H1 (cell line): ENCODE data around the gene PPM1F. TPM values are rescaled to one million over a fixed set of nuclear protein-coding genes. Genes with fewer than 3 reads are reported as not detected.

Experiments
- ATF2 ChIP-seq: IDR thresholded peaks from 2 replicates; pipeline ENCODE4 v1.6.1; 2012; ENCODE audit warnings: low read length, inconsistent platforms
- CBX5 ChIP-seq: fragments of 300-800, 300-1000 bp; sonication (generic); IDR thresholded peaks from 2 replicates; pipeline ENCODE4 v1.7.1; 2016; ENCODE audit warnings: antibody characterized with exemption, low read length, low read depth
- CBX8 ChIP-seq: fragments of 300-800, 300-1000 bp; sonication (generic); IDR thresholded peaks from 2 replicates; pipeline ENCODE4 v1.7.1; 2016; ENCODE audit warnings: low read depth, low read length, borderline replicate concordance
- CHD7 ChIP-seq: fragments of 300-600 bp; sonication (generic); IDR thresholded peaks from 2 replicates; pipeline ENCODE4 v1.7.1; 2012; ENCODE audit warnings: low read length, moderate library complexity, mild to moderate bottlenecking, inconsistent platforms; ENCODE audit not compliant: insufficient replicate concordance
- RFX5 ChIP-seq: IDR thresholded peaks from 2 replicates; pipeline ENCODE4 v1.6.1; 2011; ENCODE audit warnings: low read depth, low read length, improper control_type of control experiment, borderline replicate concordance
- SP1 ChIP-seq: IDR thresholded peaks from 2 replicates; pipeline ENCODE4 v1.6.1; 2011; ENCODE audit warnings: low read depth, low read length
- SP4 ChIP-seq: IDR thresholded peaks from 2 replicates; pipeline ENCODE4 v1.6.1; 2012; ENCODE audit warnings: low read length, inconsistent platforms
- polyA plus RNA-seq, 7 experiments: library from polyadenylated mRNA; depleted of rRNA in 3 of 7; stranded (reverse) in 5 of 7; unstranded in 2 of 7; fragments of >200 nt in 5 of 7; fragments of 200-250 nt in 2 of 7; gene quantifications; 1 replicate in 5 of 7; 2 replicates in 1 of 7; 4 replicates in 1 of 7; pipeline versions ENCODE4 v1.2.1 to v1.2.3, GENCODE V29; 2011 to 2013; ENCODE audit warnings: missing spikeins in 2 of 7, mixed read lengths in 2 of 7
- total RNA-seq: library from RNA; stranded (reverse); fragmentation: NEBNext Ultra II Directional; extraction: Animal tissue kit (Norgen Biotek cat#: 25700); gene quantifications from 2 replicates; pipeline ENCODE4 v1.2.1, GENCODE V29; 2021

PPM1F gene
- total and polyA plus RNA-seq, 2 of the 8 experiments (the other 6 are each of a cell fraction or from before 2014, with no cell fraction given), result 12.4 to 22.8 TPM

GRCh38 chr22:21931056-21931455 lies 21.6 kb downstream of the PPM1F start (continued):
- TF ChIP-seq CHD7 (no peak), SP4 (no peak), CBX8 (no peak), ATF2 (no peak), SP1 (no peak), CBX5 (no peak), RFX5 (no peak)
- TF ChIP-seq, all 59 proteins: peak for 0
